Left lung (tissue), 10 donors: ENCODE measurements around the gene LDHA. TPM values are rescaled to one million over a fixed set of nuclear protein-coding genes. Genes with fewer than 3 reads are reported as not detected.

ENCODE experiments used
- ATAC-seq: fragments of 200-7000 bp; cut with Tn5 transposase; one replicate; pipeline ENCODE4 v1.9.1; 2020; ENCODE audit warnings: moderate library complexity
- DNase-seq, 4 donors: peaks; one replicate each; pipeline ENCODE4 v3.0.0-alpha.2; 2013 to 2020
- H3K27ac ChIP-seq, 2 donors: fragments of 200-600 bp; sonication (generic) in 1 of 2; one replicate each; pipeline versions ENCODE4 v1.5.0 to v1.8.0; 2020 to 2021
- H3K27me3 ChIP-seq, 2 donors: fragments of 200-600 bp; sonication (generic) in 1 of 2; one replicate each; pipeline versions ENCODE4 v1.5.0 to v1.8.0; 2020 to 2021
- H3K36me3 ChIP-seq, 2 donors: fragments of 200-600 bp; sonication (generic) in 1 of 2; one replicate each; pipeline versions ENCODE4 v1.5.0 to v1.8.0; 2020 to 2021
- H3K4me1 ChIP-seq, 2 donors: fragments of 200-600 bp; one replicate each; pipeline ENCODE4 v1.8.0; 2021
- H3K4me3 ChIP-seq, 2 donors: fragments of 200-600 bp; sonication (generic) in 1 of 2; one replicate each; pipeline versions ENCODE4 v1.5.0 to v1.8.0; 2020 to 2021; ENCODE audit warnings: mild to moderate bottlenecking in 1 of 2
- H3K9me3 ChIP-seq, 2 donors: fragments of 200-600 bp; sonication (generic) in 1 of 2; one replicate each; pipeline versions ENCODE4 v1.5.0 to v1.8.0; 2020 to 2021
- CTCF ChIP-seq, 2 donors: fragments of 200-600 bp; sonication (generic) in 1 of 2; IDR thresholded peaks; one replicate each; pipeline versions ENCODE4 v1.5.0 to v1.8.0; 2021; ENCODE audit warnings: antibody characterized with exemption in 2 of 2
- intact Hi-C, 2 donors: fragments of 100-400 bp; cut with DNase I; formaldehyde crosslinking; loops; one replicate each; pipeline versions ENCODE4 v1.11.2 to v1.14.2; 2022
- polyA plus RNA-seq, 6 donors: library from polyadenylated mRNA; unstranded; fragments of 120-200 nt; gene quantifications; one replicate each; pipeline ENCODE4 v1.2.1, GENCODE V29; 2013; ENCODE audit not compliant: insufficient read length in 6 of 6
- total RNA-seq, 2 donors: library from RNA; stranded (reverse); fragmentation: NEBNext Ultra II Directional; extraction: Animal tissue kit (Norgen Biotek cat#: 25700); gene quantifications; one replicate each; pipeline ENCODE4 v1.2.1, GENCODE V29; 2021
- donor health status: DM: no; HTN: yes; CAD: no.
- donor health status: DM: no; HTN: no; CAD: no.

The LDHA gene
- total and polyA plus RNA-seq, 8 donors, result 283 to 550 (median 386) TPM

GRCh38 chr11:18358646-18359045 is 35.7 kb upstream of the LDHA start:
- Histone ChIP-seq H3K36me3 (peaks cover 7 to 97% of the 10 kb centered on the region in 2 donors), H3K4me1 (no peaks in the 10 kb centered on the region), H3K27me3 (no peaks in the 10 kb centered on the region), H3K9me3 (no peaks in the 10 kb centered on the region), H3K27ac (no peak overlapping the region), H3K4me3 (no peak overlapping the region)
- ATAC-seq (no peak), DNase-seq (no peak)
- no peak for TF ChIP-seq CTCF (IDR thresholded peaks at IDR 0.05)
- intact Hi-C loops, result no loop called here

DNA sequence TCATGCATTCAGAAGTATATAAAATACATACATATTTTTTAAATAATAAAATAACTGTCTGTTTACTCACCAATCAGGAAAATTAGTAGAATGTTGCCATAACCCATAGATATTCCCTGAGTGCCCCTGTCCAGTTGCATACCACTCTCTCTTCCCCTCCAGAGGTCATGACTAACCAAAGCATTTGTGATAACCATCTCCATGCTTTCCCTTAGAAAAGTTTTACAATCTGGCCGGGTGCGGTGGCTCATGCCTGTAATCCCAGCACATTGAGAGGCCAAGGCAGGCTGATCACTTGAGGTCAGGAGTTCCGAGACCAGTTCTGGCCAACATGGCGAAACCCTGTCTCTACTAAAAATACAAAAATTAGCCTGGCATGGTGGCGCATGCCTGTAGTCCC is 33.2 kb upstream of the LDHA start:
- Histone ChIP-seq H3K4me3 (no peak overlapping the region), H3K27me3 (no peaks in the 10 kb centered on the region), H3K36me3 (peaks cover 7 to 100% of the 10 kb centered on the region in 2 donors), H3K9me3 (no peaks in the 10 kb centered on the region), H3K4me1 (no peaks in the 10 kb centered on the region), H3K27ac (no peak overlapping the region)
- intact Hi-C loops, result no loop called here
- no peak for TF ChIP-seq CTCF (IDR thresholded peaks at IDR 0.05)
- DNase-seq (no peak), ATAC-seq (no peak)

GRCh38 chr11:18364495-18365073 is 29.8 kb upstream of the LDHA start:
- DNase-seq, result no peak
- Histone ChIP-seq H3K4me3 (no peak overlapping the region), H3K4me1 (no peaks in the 10 kb centered on the region), H3K36me3 (peaks cover 7 to 87% of the 10 kb centered on the region in 2 donors), H3K27ac (no peak overlapping the region), H3K27me3 (no peaks in the 10 kb centered on the region), H3K9me3 (no peaks in the 10 kb centered on the region)
- TF ChIP-seq CTCF (IDR thresholded peaks at IDR 0.05), result no peak
- intact Hi-C loops, result no loop called here
- ATAC-seq, result no peak

- ATAC-seq (no peak), DNase-seq (no peak)
- H3K9me3 ChIP-seq, result no peaks in the 10 kb centered on the region
- peak overlapping the region in 1 of 2 donors; percentile 5 for H3K27ac ChIP-seq
- H3K27me3 ChIP-seq, result no peaks in the 10 kb centered on the region
- no peaks in the 10 kb centered on the region for H3K4me1 ChIP-seq
- no peak for TF ChIP-seq CTCF (IDR thresholded peaks at IDR 0.05)
- peaks cover 7 to 76% of the 10 kb centered on the region in 2 donors for H3K36me3 ChIP-seq
- intact Hi-C loops, result no loop called here
- H3K4me3 ChIP-seq, result no peak overlapping the region
Observed at GRCh38 chr11:18365741-18366140, 28.6 kb upstream of the LDHA start.

DNA sequence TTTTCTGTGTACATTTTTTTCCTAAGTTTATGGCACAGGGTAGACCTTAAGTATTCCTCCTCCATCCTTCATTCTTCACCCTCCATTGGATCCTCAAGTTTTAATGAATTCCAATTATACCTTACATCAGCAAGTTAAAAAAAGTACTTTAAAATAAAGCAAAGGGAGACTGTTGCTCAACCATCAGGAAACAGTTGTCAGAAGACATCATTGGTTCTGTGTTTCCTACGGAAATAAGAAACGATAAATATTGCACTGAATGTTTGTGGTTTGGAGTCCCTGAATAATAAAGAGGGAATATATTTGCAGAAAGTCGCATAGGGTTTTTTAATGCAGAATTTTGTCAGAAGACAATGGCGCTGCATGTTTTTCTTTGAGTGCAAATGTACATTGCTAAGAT is 28.1 kb upstream of the LDHA start:
- no peak for TF ChIP-seq CTCF (IDR thresholded peaks at IDR 0.05)
- DNase-seq, result no peak
- intact Hi-C loops, result no loop called here
- peak overlapping the region in 1 of 2 donors; percentile 5 for H3K27ac ChIP-seq
- H3K4me3 ChIP-seq, result no peak overlapping the region
- no peaks in the 10 kb centered on the region for H3K4me1 ChIP-seq
- H3K9me3 ChIP-seq, result no peaks in the 10 kb centered on the region
- H3K27me3 ChIP-seq, result no peaks in the 10 kb centered on the region
- ATAC-seq, result no peak
- H3K36me3 ChIP-seq, result peaks cover 7 to 70% of the 10 kb centered on the region in 2 donors
